HG03457 (cell line): ENCODE measurements around the gene NOP53.
"Not testable (repeated sequence)": the region's sequence is repeated elsewhere in the genome, so short reads cannot be mapped to it uniquely, and the experiment has no call there.

Experiments
- ATAC-seq: cut with Tn5 transposase; IDR thresholded peaks from one replicate; pipeline ENCODE4 v1.9.1; 2021; ENCODE audit warnings: moderate number of reproducible peaks; ENCODE audit not compliant: unreplicated experiment

Gene NOP53

GRCh38 chr19:47752440-47753211, 7.3 kb downstream of the NOP53 start:
- no peak for ATAC-seq

- ATAC-seq, result no peak
Observed at GRCh38 chr19:47754206-47755064, 9.1 kb downstream of the NOP53 start.

- ATAC-seq, result no peak
Observed at GRCh38 chr19:47755065-47755761, 9.9 kb downstream of the NOP53 start.

- ATAC-seq, result no peak
Observed at GRCh38 chr19:47755762-47756626, 10.6 kb downstream of the NOP53 start.

GRCh38 chr19:47756627-47756929, 11.2 kb downstream of the NOP53 start:
- no peak for ATAC-seq

GRCh38 chr19:47756953-47757608, 11.7 kb downstream of the NOP53 start:
- no peak for ATAC-seq

- ATAC-seq, result no peak
Observed at GRCh38 chr19:47757617-47758442, 12.5 kb downstream of the NOP53 start.

GRCh38 chr19:47758443-47758804, 13.1 kb downstream of the NOP53 start:
- no peak for ATAC-seq

- no peak for ATAC-seq
Observed at GRCh38 chr19:47760632-47760999, 15.3 kb downstream of the NOP53 start.

- no peak for ATAC-seq
Observed at GRCh38 chr19:47761566-47761965, 16.2 kb downstream of the NOP53 start.

GRCh38 chr19:47762151-47762550, 16.8 kb downstream of the NOP53 start:
- ATAC-seq, result no peak

GRCh38 chr19:47762615-47763308, 17.4 kb downstream of the NOP53 start:
- no peak for ATAC-seq

- not testable (repeated sequence) for ATAC-seq
Observed at GRCh38 chr19:47764705-47765104, 19.4 kb downstream of the NOP53 start.

- no peak for ATAC-seq
Observed at GRCh38 chr19:47765523-47766358, 20.4 kb downstream of the NOP53 start.

GRCh38 chr19:47766359-47766620, 20.9 kb downstream of the NOP53 start:
- no peak for ATAC-seq

- ATAC-seq, result no peak
Observed at GRCh38 chr19:47766670-47767069, 21.3 kb downstream of the NOP53 start.

- ATAC-seq, result no peak
Observed at GRCh38 chr19:47767349-47767748, 22.0 kb downstream of the NOP53 start.

GRCh38 chr19:47768604-47769003, 23.3 kb downstream of the NOP53 start:
- no peak for ATAC-seq
